ENCODE measurements around the gene MAPK8.

MAPK8 gene

DNA sequence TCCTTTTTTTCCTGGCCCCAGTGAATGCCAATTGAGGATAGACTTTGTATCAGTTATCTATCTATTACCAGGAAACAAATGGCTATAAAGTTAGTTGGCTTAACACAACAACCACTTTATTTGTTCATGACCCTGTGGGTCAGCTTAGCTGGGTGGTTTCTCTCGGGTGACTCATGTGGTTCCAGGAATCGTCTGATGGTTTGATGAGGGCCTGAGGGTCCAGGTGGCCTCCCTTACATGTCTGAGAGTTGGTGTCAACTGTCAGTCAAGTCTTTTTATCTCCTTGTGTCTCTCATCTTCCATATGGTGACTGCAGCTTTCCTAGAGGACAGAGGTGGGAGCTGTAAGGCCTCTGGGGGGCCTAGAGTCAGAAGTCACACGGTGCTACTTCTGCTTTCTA, 15.3 kb upstream of the MAPK8 start:
- H3K4me3 ChIP-seq (ENCODE audit: low read depth, low read length): no peak overlapping the region

DNA sequence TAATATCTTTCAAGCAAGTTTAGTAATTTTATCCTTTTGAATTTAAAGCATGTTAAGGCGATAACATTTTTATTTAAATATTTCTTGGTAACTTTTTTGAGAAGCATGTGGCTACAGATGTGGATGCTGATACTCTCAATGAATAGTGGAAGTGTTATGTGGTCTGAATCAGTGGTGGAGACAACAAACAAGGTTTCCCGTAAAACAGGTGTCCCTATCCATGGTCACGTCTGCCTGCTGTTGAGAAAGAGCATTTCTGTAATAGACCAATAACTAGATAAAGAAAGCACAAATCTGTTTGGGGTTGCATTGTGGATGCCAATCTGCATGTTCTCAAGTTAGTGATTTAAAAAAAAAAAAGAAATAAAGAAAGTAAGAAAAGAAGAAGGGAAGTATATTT, 13.9 kb upstream of the MAPK8 start:
- H3K4me3 ChIP-seq (ENCODE audit: low read depth, low read length): no peak overlapping the region

DNA sequence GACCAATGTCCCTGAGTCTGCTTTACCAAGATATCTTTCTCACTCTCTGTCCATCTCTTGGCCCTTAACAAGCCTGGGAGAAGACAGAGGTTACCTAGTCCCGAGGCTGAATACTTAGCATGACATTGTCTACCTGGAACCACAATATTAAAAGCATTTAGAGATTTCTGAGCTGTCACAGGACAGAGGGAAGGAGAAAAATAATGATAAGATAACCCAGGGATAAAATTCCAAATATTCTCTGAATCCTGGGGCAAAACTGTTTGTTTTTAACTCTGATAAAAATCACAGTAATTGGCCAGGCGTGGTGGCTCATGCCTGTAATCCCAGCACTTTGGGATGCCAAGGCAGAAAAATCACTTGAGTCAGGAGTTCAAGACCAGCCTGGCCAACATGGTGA, 12.0 kb upstream of the MAPK8 start:
- no peak overlapping the region for H3K4me3 ChIP-seq (ENCODE audit: low read depth, low read length)

DNA sequence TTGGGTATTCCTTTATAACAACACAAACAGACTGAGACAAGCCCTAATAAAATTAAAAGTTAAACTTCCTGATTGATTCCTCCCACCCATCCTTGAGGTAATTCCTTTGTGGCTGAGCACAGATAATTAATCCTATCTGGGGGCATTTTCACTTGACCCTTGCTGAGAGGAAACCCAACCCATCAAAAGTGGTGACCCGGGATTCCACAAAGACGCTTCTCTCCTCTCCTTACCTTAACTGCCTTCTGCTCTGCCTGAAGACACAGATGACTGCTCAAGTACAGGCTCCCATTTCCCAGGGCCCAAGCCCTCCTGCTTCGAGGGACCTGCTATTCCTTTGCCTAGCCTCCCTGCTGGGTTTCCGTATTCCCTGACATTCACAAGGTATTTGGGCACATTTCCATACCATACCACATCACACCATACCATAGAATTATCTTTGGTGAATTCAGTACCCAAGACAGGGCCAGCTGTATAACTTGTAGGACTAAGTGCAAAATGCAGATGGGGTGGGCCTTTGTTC, 9.8 kb upstream of the MAPK8 start:
- no peak overlapping the region for H3K4me3 ChIP-seq (ENCODE audit: low read depth, low read length)

DNA sequence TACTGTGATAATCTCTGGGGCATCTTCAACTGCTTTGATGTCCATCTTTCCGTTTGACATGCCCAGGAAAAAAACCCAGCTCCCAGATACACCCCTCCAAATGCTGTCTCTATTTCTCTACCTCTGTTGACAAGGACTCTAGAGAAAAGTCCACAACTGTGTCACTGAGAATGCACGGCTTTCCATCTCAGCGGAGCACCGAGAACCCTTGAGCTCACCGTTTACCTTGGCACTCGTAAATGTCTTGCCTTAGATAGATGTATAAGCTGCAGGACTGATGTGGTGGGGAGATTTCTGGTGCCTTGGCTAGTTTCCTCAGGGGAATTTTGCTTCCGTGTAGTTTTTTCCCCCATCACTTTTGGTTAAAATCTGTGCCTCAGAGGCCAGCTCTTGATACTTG, 7.4 kb upstream of the MAPK8 start:
- no peak overlapping the region for H3K4me3 ChIP-seq (ENCODE audit: low read depth, low read length)

DNA sequence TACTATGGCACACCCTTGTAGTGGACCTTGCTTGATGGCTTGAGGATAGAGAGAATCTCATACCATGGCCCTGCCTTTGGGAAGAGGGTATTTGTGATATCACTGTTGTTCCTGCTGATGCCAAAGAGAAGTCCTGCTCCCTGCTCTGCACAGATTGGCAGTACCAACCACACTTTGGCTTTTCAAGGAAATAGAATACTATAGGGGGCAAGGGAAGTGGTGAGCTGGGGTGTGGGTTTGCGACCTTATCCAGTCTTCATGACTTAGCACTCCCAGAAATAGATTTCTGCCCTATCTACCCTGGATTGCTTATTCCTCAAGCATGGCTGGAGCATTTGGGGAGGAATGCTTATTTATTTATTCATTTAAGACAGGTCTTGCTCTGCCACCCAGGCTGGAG, 6.8 kb upstream of the MAPK8 start:
- H3K4me3 ChIP-seq (ENCODE audit: low read depth, low read length): no peak overlapping the region

DNA sequence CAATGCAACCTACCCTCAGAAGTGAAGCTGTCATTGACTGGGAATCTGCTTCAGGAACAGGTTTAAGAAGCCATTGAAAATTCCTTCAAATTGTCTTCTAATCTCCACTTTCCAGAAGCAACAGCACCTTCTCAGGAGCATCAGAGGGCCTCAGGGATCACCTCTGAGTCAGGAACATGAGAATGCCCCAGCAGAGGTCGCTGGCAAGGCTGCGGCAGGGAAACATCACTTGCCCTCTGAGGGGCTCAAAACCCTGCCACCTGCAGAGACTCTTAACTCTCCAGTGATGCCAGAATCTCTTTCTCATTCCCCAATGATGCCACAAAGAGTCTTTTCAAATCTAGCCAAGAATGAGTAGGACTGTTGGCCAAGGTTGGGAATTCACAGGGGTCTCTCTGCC, 5.9 kb upstream of the MAPK8 start:
- H3K4me3 ChIP-seq (ENCODE audit: low read depth, low read length): no peak overlapping the region

DNA sequence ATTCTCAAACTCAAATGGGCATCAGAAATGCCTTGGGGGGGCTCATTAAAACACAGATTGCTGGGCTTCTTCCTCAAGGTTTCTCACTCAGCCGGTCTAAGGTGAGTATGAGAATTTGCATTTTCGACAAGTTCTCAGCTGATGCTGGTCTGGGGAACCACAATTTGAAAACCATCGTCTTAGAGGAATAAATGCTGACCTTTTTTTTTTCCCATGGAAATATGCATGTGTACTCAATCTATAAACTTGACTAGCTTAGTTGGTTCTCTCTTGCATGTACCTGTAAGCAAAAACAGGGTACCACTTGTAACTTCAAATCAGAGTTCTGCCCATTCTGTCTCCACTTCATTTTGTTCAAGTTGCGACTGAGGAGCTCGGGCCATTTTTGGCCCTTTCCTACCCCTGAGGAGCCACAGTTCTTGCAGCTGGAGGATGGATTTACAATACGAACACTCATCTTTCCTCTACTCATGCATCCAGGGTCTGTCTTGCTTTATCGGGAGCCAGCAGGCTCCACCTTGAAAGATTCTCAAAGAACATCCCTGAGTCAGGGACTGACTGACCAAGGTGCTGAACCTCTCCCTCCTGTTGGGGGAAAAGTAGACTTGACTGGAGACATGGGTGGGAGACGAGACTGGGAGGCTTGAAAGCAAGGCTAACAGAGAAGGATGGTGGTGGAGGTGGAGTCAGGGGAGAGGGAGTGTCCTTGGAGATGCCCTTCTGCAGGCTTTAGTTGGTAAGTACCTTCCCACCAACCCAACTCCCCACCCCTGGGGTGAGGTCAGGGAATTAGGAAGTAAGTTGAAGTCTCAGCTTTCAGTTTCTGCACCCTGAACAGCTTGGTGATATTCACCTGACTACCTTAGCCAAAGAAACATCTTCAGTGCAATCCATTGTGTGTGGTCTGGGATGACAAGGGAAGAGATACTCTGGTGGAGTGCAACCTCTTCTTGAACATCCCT, 3.7 kb upstream of the MAPK8 start:
- H3K4me3 ChIP-seq (ENCODE audit: low read depth, low read length): no peak overlapping the region

DNA sequence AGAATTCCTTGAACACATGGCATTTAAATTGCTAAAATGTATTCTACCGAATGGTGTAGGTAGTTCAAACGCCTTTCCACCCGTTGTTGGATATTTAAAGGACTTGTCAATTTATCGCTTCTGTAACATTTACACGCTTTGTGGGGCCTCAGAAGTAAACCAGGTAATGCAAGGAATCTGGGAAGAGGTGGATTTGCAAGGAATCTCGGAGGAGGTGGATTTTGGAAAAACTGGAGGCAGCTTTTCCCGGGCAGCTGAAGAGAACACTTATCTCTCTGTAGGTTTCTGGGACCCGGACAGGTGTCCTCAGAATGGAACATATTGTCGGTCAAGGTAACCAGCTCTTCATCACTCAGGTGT, 592 bp upstream of the MAPK8 start:
- H3K4me3 ChIP-seq (ENCODE audit: low read depth, low read length): no peak overlapping the region

DNA sequence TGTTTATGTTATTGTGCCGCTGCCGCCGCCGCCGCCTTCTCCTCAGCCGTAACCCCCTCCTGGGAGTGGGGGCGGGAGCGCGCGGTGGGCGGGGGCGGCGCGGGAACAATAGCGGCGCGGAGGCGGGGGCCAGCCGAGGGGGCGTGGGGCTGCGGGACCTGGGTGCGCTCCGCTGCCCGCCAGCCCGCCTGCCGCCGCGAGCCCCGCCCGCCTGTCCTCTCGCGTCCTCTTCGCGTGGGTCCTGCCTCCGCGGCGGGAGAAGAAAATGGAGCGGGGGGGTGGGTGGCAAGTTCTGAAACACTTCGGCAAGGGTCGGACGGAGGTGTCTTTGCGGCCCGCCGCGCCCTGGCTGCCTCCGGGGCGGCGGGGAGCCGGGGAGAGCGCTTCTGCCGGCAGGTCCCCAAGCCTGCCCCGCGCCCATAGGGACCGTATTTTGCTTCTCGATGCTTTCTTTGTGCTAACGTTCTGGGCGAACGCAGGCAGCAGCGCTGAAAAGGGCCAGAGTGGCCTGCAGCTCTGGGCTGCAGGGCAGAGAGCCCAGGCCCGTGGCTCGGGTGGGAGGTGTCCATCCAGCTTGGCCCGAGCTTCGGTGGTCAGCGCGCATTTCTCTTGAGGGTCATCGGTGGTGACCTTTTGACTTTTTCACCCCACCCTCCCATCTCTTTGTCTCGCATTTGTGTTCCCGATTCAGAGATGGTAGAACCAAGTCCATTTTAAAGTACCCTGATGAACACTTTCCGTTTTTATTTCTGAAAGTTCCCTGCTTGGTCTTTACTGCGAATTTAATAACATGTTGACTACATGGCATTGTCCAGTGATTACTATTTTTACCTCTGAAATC, 613 bp downstream of the MAPK8 start:
- H3K4me3 ChIP-seq (ENCODE audit: low read depth, low read length): peak overlapping the region; percentile 84

DNA sequence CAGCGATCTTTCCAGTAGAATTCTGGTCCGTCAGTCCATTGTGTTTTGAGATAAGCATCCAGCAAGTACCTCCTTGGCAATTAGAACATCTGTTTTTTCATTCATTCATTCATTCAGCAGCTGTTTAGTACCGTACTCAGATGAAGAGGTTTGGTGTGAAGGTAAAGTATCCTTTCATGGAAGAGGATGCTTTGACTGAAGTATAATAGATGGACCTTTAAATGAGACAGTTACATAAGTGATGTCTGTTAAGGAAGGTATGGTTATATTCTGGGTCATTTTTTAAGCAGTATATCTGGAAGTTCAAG, 1.2 kb downstream of the MAPK8 start:
- peak overlapping the region; percentile 84 for H3K4me3 ChIP-seq (ENCODE audit: low read depth, low read length)

DNA sequence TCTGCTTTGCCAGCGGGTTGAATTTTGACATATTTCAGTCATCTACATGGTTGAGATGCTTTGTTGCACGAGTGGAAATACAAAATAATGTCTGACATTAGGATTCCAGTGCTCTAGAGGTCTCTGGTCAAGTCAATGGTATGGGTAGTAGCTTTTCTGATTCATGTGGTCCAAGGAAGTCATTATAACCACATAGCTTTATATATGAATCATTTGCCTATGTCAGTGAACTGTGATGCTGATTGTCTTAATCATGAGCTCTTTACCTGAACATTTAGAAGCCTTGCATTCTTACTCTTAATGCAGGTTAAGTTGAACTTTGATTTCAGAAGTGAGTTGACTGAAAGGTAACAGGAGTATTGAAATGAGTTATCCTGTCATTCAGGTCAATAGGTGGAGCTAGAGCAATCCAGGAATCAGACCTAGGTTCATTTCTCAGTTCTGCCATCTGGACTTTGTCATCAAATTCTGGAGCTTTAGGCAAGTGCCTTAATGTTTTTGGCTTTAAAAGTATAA, 3.3 kb downstream of the MAPK8 start:
- H3K4me3 ChIP-seq (ENCODE audit: low read depth, low read length): no peak overlapping the region

DNA sequence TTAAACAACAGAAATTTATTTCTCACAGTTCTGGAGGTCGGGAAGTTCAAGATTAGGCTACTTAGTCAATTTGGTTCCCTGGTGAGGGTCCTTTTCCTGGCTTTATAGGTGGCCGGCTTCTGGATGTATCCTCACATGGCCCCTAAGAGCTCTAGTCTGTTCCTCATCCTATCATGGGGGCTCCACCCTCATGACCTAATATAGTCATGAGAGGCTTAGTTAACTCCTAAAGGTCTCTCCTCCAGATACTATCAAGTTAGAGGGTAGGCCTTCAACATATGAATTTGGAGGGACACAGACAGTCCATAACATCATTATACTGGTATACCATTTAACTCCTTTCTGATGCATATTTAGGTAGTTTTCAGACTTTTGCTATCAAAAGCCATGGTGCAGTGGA, 7.6 kb downstream of the MAPK8 start:
- H3K4me3 ChIP-seq (ENCODE audit: low read depth, low read length): no peak overlapping the region

DNA sequence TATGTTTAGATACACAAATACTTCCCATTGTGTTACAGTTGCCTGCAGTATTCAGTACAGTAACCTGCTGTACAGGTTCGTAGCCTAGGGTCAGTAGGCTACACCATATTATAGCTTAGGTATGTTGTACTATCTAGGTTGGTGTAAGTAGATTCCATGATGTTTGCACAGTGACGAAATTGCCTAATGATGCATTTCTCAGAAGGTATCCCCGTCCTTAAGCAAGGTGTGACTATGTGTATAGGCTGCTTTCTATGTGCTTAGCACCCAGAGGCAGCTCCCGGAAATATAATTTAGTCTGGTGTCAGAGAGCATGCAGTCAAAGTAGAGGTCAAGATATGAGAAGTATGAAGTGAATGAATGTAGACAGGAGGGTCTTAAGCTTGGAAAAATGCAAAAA, 9.8 kb downstream of the MAPK8 start:
- H3K4me3 ChIP-seq (ENCODE audit: low read depth, low read length): no peak overlapping the region

DNA sequence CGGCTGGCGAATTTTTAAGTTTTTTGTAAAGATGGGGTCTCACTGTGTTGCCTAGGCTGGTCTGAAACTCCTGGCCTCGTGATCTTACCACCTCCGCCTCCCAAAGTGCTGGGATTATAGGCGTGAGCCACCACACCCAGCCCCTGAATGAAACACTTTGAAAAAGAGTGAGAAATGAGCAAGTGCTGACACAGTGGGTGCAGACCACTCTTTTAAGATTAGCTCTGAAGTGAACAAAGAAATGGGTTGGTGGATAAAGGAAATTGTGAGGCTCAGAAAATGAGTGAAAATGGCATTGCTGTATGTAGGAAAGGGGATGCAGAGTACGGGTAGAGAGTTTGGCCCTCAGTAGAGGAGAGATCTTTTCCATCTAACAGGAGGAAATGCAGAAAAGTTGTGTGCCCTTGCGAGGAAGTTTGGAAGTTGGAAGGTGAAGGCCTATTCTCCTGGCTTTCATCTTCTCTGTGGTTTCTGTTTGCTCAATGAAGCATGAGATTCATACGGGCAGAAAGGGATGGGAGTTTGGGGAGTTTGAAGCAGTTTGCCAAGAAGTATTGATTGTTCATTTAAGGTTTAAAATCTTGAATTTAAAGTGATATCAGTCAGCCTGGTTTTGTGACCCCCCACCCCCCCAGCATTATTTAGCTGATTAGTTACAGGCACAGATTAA, 11.0 kb downstream of the MAPK8 start:
- no peak overlapping the region for H3K4me3 ChIP-seq (ENCODE audit: low read depth, low read length)

DNA sequence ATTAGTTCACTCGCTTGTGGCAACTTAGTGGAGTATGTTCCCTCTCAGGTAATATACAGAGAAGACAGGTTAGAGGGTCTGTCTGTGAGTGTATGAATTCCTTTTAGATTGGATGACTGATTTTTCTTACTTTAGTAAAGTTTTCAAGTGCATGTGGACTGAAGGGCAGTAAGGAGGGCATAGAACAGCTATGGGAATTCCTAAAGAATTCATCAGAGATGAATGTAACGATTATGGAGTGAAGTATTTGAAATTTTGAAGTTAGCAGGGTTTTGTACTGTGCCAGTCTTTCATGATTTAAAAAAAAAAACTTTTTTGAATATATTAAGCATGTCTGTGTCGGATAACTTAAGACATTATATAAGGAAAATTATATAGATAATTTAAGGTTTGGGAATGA, 15.5 kb downstream of the MAPK8 start:
- H3K4me3 ChIP-seq (ENCODE audit: low read depth, low read length): no peak overlapping the region

DNA sequence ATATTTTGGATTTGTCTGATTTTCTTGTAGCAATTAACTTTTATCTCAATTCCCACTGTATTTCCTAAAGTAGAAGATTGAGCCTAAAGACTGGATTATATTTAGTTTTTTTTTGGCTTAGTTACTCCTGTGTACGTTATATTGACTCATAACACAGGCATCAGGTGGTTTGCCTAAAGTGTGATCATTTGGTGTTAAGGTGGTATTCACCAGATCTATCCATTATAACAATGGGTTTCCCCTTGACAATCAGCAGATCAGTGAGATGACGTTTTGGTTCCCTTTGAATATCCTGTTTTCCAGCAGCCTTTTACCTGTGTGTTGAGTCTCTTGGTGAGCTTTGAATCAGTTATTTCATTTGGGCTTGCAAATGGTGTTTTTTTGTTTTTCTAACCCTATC, 18.1 kb downstream of the MAPK8 start:
- no peak overlapping the region for H3K4me3 ChIP-seq (ENCODE audit: low read depth, low read length)

DNA sequence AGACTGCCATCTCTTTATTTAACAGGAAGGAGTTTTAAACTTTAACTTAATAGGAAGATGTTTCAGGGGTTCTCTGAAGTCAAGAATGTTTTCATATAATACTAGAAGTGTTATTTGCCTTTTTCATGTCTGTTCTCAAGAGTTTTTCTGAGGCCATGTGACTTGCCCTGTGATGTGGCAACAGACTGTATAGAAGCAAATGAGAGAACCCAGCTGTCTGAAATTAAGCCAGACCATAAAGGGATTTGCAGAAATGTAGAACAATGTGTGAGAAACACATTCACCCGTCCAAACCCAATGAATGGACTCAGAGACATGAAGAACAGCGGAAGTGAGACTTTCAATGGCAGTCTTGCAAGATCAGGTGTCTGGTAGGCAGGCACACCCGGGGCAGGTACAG, 23.8 kb downstream of the MAPK8 start:
- no peak overlapping the region for H3K4me3 ChIP-seq (ENCODE audit: low read depth, low read length)

DNA sequence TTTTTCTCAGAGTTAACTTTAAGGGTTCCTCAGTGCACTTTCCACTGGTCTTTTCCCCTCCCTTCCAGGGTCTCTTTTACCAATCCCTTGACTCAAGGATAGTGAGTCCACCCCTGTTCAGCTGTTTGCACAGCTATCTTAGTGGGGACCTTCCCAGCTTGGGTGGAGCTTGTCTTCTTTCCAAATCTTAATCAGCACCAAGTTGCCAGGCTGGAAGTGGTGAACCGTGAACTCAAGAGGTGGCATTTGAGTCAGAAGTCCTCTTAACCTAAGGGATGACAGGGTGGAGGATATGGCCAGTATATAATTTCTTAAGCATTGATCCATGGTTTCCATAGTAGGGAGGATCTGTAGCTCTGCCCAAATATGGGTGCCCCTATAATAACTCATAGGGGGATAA, 25.0 kb downstream of the MAPK8 start:
- no peak overlapping the region for H3K4me3 ChIP-seq (ENCODE audit: low read depth, low read length)

DNA sequence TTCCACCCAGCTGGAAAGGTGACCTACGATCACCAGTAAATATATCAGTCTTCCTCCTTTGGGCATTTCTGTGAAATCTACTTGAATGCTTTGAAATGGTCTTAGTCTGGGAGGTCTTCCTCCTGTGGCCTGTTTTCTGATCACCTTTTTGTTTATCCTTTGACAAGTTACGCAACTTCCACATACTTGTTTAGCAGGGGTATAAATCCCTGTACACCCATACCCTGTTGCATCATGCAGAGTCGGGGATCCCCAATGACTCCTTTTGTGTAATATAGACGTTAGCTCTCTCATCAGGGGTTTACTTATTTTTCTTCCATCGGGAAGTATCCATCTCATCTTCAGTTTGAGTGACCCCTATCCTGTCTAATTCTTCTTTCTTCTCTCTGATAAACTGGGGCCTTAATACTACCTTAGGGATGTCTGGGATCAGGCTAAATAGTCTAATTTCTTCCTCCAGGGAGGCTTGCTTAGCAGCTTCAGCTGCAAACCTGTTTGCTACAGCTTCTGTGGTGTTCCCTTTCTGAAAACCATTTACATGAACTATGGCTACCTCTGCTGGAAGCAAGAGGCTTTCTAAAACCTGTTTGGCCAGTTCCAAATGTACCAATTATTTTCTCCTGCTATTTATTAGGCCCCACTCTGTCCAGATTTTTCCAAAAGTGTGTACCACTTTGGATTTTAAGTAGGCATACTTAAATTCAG, 25.8 kb downstream of the MAPK8 start:
- H3K4me3 ChIP-seq (ENCODE audit: low read depth, low read length): no peak overlapping the region

DNA sequence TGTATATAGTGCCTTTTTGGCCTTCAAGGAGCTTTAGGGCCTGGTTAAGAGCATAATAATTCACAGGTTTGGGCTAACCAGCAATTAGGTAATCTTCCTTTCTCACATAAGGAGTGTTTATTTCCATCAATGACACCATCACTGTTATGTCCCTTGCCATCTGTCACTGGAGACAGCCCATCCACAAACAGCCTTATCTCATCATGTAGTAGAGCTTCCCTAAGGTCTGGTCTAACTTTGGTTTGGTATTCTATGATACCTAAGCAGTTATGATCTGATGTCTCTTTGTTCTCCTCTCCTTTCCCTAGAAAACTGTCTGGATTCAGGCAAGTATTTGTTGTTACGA, 26.4 kb downstream of the MAPK8 start:
- H3K4me3 ChIP-seq (ENCODE audit: low read depth, low read length): no peak overlapping the region
